ENCODE results near the gene OR52D1. TPM values are rescaled to one million over a fixed set of nuclear protein-coding genes. Genes with fewer than 3 reads are reported as not detected.

OR52D1 gene
- total and polyA plus RNA-seq, 8 donors, result not detected

GRCh38 chr11:5509803-5510202, 21.3 kb downstream of the OR52D1 start, which contains the start of gene UBQLN3:
Gene UBQLN3, minus strand, starts transcription at chr11:5509957. Its CDS starts 399 bp downstream, at chr11:5509558.
- H3K27me3 ChIP-seq, result no peaks in the 10 kb centered on the region

GRCh38 chr11:5514841-5515240, 26.4 kb downstream of the OR52D1 start:
- no peak overlapping the region for H3K27ac ChIP-seq
- H3K9me3 ChIP-seq, result no peaks in the 10 kb centered on the region
- H3K4me1 ChIP-seq, result no peaks in the 10 kb centered on the region
- FAIRE-seq (no peak), ATAC-seq (no peak), DNase-seq (no peak)
- H3K4me3 ChIP-seq, result no peak overlapping the region
- intact Hi-C loops (cut with DNase I), result no loop called here
- no peaks in the 10 kb centered on the region for H3K27me3 ChIP-seq
- no peak for TF ChIP-seq CTCF (IDR thresholded peaks at IDR 0.05)
- H3K36me3 ChIP-seq, result no peaks in the 10 kb centered on the region

More at GRCh38 chr11:5509803-5510202, 21.3 kb downstream of the OR52D1 start, which contains the start of gene UBQLN3:
- intact Hi-C loops (cut with DNase I), result no loop called here
- Histone ChIP-seq H3K27ac (no peak within 1 kb of the TSS), H3K4me1 (no peaks in the 10 kb centered on the region), H3K9me3 (no peaks in the 10 kb centered on the region), H3K36me3 (no peaks in the 10 kb centered on the region), H3K4me3 (no peak within 1 kb of the TSS)
- TF ChIP-seq CTCF (IDR thresholded peaks at IDR 0.05), result no peak
- 68 to 93% methylated on average over 4 of the region's 4 CpGs for WGBS, 2 donors
- FAIRE-seq, result no peak
- no peak for ATAC-seq
- DNase-seq, result no peak

GRCh38 chr11:5516599-5516998, 28.1 kb downstream of the OR52D1 start, which contains the start of gene UBQLNL:
Gene UBQLNL, minus strand, starts transcription at chr11:5516699. Its CDS starts 258 bp downstream, at chr11:5516441.
- H3K27me3 ChIP-seq, result no peaks in the 10 kb centered on the region
- H3K4me1 ChIP-seq, result no peaks in the 10 kb centered on the region
- H3K36me3 ChIP-seq, result no peaks in the 10 kb centered on the region
- intact Hi-C loops (cut with DNase I), result no loop called here
- no peak for TF ChIP-seq CTCF (IDR thresholded peaks at IDR 0.05)
- no peak for ATAC-seq
- no peak within 1 kb of the TSS for H3K27ac ChIP-seq
- H3K9me3 ChIP-seq, result no peaks in the 10 kb centered on the region
- no peak for FAIRE-seq
- DNase-seq, result no peak
- no peak within 1 kb of the TSS for H3K4me3 ChIP-seq
- WGBS, 2 donors, result 86 to 89% methylated on average over 2 of the region's 2 CpGs

- Histone ChIP-seq H3K4me1 (no peaks in the 10 kb centered on the region), H3K27me3 (no peaks in the 10 kb centered on the region), H3K9me3 (no peaks in the 10 kb centered on the region), H3K4me3 (no peak overlapping the region), H3K36me3 (no peaks in the 10 kb centered on the region), H3K27ac (no peak overlapping the region)
- intact Hi-C loops (cut with DNase I), result no loop called here
- FAIRE-seq (no peak), ATAC-seq (no peak), DNase-seq (no peak)
- WGBS, 2 donors, result 91 to 92% methylated on average over 4 of the region's 4 CpGs
- no peak for TF ChIP-seq CTCF (IDR thresholded peaks at IDR 0.05)
Measured at GRCh38 chr11:5521540-5521939, 33.1 kb downstream of the OR52D1 start.

GRCh38 chr11:5522308-5522707, 33.8 kb downstream of the OR52D1 start:
- no peak for TF ChIP-seq CTCF (IDR thresholded peaks at IDR 0.05)
- DNase-seq (no peak), FAIRE-seq (no peak), ATAC-seq (no peak)
- Histone ChIP-seq H3K27me3 (no peaks in the 10 kb centered on the region), H3K4me3 (no peak overlapping the region), H3K36me3 (no peaks in the 10 kb centered on the region), H3K9me3 (no peaks in the 10 kb centered on the region), H3K4me1 (no peaks in the 10 kb centered on the region), H3K27ac (no peak overlapping the region)
- intact Hi-C loops (cut with DNase I), result no loop called here
- 96 to 97% methylated on average over 2 of the region's 2 CpGs for WGBS, 2 donors
